GM12874 (cell line): ENCODE measurements around the gene EIF5A2.

ENCODE experiments used
- TF ChIP-seq, protein P1 (sequence below): IDR thresholded peaks from 2 replicates; pipeline ENCODE4 v1.5.1; 2011; ENCODE audit warnings: low read depth, mild to moderate bottlenecking, control low read depth, low read length, moderate library complexity; ENCODE audit not compliant: insufficient read depth

EIF5A2 gene

DNA sequence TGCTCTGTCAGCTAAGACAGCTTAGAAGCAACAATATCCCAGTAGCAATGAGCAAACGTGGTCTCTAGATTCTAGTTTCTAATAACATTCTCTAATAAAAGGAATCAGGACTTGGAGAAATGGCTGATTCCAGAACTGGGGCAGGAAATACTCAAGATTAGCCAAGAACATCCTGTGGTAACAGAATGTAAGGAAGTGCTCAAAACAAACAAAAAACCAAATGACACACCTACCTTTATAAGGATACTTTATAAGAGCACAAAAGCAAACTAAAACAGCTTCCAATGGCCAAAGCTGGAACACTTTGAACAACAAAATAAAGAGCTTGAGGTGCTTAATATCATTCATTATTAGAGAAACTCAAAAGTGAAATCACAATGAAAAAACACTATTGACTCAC lies 33.1 kb upstream of the EIF5A2 start:
- TF ChIP-seq, protein P1, sequence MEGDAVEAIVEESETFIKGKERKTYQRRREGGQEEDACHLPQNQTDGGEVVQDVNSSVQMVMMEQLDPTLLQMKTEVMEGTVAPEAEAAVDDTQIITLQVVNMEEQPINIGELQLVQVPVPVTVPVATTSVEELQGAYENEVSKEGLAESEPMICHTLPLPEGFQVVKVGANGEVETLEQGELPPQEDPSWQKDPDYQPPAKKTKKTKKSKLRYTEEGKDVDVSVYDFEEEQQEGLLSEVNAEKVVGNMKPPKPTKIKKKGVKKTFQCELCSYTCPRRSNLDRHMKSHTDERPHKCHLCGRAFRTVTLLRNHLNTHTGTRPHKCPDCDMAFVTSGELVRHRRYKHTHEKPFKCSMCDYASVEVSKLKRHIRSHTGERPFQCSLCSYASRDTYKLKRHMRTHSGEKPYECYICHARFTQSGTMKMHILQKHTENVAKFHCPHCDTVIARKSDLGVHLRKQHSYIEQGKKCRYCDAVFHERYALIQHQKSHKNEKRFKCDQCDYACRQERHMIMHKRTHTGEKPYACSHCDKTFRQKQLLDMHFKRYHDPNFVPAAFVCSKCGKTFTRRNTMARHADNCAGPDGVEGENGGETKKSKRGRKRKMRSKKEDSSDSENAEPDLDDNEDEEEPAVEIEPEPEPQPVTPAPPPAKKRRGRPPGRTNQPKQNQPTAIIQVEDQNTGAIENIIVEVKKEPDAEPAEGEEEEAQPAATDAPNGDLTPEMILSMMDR, result no peak

DNA sequence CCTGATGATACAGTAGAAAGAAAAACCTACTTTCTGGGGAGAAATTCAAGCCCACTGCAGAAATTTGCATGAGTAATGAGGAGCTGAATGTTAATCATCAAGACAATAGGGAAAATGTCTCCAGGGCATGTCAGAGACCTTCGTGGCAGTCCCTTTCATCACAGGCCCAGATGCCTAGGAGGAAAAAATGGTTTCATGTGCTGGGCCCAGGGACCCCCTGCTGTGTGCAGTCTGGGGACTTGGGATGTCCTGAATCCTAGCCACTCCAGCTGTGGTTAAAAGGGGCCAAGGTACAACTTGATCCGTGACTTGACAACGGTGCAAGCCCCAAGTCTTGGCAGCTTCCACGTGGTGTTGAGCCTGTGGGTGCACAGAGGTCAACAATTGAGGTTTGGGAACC lies 10.3 kb upstream of the EIF5A2 start:
- TF ChIP-seq, protein P1, result no peak

DNA sequence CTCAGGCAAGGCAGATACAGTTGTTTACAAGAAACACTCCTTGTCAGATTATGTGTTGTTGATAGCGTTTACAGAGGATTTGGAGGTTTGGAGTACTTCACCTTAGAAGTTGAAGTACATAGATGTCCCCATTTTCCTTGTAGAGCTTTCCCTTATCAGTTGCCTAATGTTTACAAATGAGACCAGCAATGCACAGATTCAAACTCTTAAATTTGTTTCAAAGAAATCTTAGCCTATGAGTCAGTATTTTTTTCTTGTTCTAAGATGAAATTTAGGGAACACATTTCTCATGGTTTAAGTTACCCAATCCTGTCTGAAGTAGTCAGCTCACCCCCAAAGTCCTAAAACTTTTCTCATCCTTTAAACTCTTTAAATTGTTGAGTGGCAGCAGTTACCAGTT lies 6.3 kb upstream of the EIF5A2 start:
- TF ChIP-seq, protein P1, result no peak

DNA sequence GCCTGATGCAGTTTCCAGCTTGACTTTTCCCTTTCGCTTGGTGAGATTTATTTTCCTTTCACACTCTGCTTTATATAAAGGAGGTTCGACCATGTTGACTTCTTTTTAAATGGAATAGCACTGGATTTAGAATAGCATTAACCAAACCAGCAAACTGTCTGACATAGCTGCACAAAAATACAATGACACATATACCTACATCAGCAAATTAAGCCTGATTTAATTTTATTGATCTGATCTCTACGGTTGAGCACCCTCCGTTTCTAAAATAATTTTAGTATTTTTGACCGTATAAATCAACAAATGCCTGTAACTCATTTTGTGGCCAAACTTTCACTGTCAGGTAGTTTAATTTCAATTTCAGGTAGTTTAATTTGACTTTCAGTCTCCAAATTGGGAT lies 5.8 kb upstream of the EIF5A2 start:
- TF ChIP-seq, protein P1, result no peak

DNA sequence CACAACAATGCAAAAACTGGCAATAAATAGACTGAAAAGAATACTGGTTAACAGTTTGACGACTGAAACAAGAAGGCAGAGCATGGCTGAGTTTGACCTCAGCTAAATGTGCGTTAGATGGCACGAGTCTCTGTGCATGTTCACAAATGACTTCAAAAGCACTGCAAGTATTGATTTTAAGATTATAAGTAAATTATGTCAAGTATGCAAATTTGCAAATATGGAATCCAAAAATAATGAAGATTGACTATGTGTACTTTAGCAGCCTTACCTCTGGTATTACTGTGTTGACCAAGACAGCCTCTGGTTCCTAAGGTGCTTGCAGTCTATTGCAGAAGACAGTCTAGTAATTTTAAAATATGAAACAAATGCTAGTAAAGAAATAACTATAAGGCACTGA lies 2.6 kb upstream of the EIF5A2 start:
- TF ChIP-seq, protein P1, result no peak

DNA sequence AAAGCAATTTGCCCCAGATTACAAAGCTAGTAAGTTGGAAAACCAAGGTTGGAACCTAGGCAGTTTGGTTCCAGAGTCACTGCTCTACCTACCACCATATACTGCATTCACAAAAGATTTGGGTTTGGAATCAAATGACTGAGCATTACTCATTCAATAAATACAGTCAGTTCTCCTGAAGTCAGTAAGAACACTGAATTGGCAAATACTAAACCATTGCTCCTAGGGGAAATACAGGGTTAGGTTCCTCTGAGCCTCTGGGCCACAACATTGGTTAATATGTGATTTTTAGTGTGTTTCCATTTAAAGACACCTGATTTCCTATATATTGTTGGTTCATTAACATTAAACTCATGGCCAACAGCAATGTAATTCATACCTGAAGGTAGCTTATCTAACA lies 2.1 kb upstream of the EIF5A2 start:
- TF ChIP-seq, protein P1, result no peak

DNA sequence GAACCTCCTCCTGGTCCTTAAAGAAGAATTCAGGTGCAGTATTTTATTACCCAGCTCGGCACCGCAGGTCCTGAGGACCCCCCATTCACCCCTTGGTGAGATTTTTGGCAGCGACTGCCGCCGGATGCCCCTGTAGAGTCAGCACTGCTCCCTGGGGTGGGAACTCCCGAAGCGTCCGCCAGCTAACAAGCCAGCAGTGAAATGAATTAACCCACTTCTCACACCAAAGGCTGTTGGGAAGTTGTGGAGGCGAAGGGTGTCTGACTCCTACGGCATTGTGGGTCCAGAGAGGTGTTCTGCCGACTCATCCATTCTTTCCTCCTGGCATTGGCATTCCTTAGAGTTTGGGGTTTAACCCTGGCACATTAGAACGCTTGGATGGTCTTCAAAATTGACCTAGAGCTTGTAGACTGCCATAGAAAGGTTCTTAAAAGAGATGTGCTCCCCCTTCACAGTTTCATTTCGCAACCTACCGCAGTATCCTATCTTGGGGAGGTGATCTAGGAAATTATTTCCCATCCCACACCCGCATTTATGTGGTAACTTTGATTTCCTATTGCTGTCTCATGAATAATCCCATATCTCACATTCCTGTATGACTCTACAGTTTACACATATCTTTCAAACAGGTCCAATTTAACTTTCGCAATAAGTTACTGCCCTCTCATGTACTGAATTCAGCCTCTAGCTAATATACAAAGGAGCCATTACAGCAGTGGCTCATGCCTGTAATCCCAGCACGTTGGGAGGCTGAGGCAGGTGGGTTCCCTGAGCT lies 879 bp upstream of the EIF5A2 start:
- TF ChIP-seq, protein P1, result no peak
